ENCODE results near the gene TBC1D22B. TPM values are rescaled to one million over a fixed set of nuclear protein-coding genes. Genes with fewer than 3 reads are reported as not detected.

The TBC1D22B gene
- total RNA-seq, 4 donors from 2014 or later: 14.8 to 19.6 (median 17.6) TPM

GRCh38 chr6:37282371-37282770 is 24.8 kb downstream of the TBC1D22B start:
- no peak for DNase-seq (ENCODE audit: low spot score in 2 of 2)
- intact Hi-C loops (cut with DNase I; ENCODE audit: low total_unique reads): no loop called here
- no peak overlapping the region for H3K4me3 ChIP-seq (ENCODE audit: low read depth, poor library complexity, severe bottlenecking)
- WGBS, 2 donors: 96 to 97% methylated on average over 2 of the region's 2 CpGs
- no peak for TF ChIP-seq POLR2A (IDR thresholded peaks at IDR 0.05)
- TF ChIP-seq, protein P1, sequence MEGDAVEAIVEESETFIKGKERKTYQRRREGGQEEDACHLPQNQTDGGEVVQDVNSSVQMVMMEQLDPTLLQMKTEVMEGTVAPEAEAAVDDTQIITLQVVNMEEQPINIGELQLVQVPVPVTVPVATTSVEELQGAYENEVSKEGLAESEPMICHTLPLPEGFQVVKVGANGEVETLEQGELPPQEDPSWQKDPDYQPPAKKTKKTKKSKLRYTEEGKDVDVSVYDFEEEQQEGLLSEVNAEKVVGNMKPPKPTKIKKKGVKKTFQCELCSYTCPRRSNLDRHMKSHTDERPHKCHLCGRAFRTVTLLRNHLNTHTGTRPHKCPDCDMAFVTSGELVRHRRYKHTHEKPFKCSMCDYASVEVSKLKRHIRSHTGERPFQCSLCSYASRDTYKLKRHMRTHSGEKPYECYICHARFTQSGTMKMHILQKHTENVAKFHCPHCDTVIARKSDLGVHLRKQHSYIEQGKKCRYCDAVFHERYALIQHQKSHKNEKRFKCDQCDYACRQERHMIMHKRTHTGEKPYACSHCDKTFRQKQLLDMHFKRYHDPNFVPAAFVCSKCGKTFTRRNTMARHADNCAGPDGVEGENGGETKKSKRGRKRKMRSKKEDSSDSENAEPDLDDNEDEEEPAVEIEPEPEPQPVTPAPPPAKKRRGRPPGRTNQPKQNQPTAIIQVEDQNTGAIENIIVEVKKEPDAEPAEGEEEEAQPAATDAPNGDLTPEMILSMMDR (IDR thresholded peaks at IDR 0.05): no peak

DNA sequence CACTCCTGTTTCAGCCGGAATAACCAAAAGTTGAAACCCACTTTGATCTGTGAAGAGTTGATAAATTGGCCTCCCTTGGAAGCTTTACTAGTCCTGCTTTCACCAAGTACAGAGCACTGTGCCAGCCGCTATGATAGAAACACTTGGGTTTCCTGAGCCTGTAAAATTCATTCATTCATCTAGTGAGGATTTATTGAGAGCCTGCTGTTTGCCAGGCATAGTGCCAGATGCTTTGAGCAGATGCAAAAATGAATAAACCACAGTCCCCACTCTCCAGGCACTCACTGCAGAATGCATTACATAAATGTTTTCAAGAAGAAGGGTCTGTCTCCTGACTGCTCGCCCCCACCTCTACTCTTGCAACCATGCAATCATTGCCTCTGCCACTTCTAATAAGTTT is 25.7 kb downstream of the TBC1D22B start:
- 57 to 83% methylated on average over 3 of the region's 3 CpGs for WGBS, 2 donors
- DNase-seq (ENCODE audit: low spot score in 2 of 2): no peak
- no peak overlapping the region for H3K4me3 ChIP-seq (ENCODE audit: low read depth, poor library complexity, severe bottlenecking)
- intact Hi-C loops (cut with DNase I; ENCODE audit: low total_unique reads): no loop called here
- no peak for TF ChIP-seq POLR2A (IDR thresholded peaks at IDR 0.05)
- TF ChIP-seq, protein P1 (IDR thresholded peaks at IDR 0.05): no peak

DNA sequence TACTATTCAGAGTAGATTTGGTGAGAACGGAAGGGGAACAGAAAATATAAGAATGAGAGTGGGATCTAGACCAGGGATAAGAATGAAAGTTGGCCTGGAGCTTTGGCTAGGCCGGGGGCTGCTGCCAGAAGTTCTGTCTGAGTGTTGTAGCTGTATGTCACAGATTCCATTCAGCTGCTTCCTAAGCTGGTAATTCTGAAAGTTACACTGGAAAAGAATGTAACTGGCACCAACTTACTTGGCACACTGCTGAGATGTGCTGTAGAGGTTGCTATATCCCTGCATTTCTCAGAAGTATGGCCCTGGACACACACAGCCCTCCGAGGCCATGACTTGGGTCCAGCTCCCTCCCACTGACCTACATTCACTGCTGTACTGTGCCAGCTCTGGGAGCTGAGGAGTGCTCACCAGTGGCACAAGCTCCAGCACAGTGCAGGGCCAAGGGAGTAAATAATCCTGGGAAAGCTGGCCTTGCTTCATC is 26.1 kb downstream of the TBC1D22B start:
- TF ChIP-seq POLR2A (IDR thresholded peaks at IDR 0.05): no peak
- TF ChIP-seq, protein P1 (IDR thresholded peaks at IDR 0.05): no peak
- intact Hi-C loops (cut with DNase I; ENCODE audit: low total_unique reads): no loop called here
- DNase-seq (ENCODE audit: low spot score in 2 of 2): no peak
- 49 to 58% methylated on average over 3 of the region's 3 CpGs for WGBS, 2 donors
- no peak overlapping the region for H3K4me3 ChIP-seq (ENCODE audit: low read depth, poor library complexity, severe bottlenecking)

GRCh38 chr6:37284781-37285180 is 27.2 kb downstream of the TBC1D22B start:
- H3K4me3 ChIP-seq (ENCODE audit: low read depth, poor library complexity, severe bottlenecking): no peak overlapping the region
- intact Hi-C loops (cut with DNase I; ENCODE audit: low total_unique reads): no loop called here
- no peak for TF ChIP-seq POLR2A (IDR thresholded peaks at IDR 0.05)
- TF ChIP-seq, protein P1 (IDR thresholded peaks at IDR 0.05): no peak
- DNase-seq (ENCODE audit: low spot score in 2 of 2): no peak
- 93% methylated on average over 4 of the region's 4 CpGs for WGBS, 2 donors

GRCh38 chr6:37285861-37286311 is 28.3 kb downstream of the TBC1D22B start:
- no peak overlapping the region for H3K4me3 ChIP-seq (ENCODE audit: low read depth, poor library complexity, severe bottlenecking)
- intact Hi-C loops (cut with DNase I; ENCODE audit: low total_unique reads): no loop called here
- no peak for DNase-seq (ENCODE audit: low spot score in 2 of 2)
- WGBS, 2 donors: 97 to 98% methylated on average over 4 of the region's 4 CpGs
- TF ChIP-seq, protein P1 (IDR thresholded peaks at IDR 0.05): no peak
- no peak for TF ChIP-seq POLR2A (IDR thresholded peaks at IDR 0.05)

DNA sequence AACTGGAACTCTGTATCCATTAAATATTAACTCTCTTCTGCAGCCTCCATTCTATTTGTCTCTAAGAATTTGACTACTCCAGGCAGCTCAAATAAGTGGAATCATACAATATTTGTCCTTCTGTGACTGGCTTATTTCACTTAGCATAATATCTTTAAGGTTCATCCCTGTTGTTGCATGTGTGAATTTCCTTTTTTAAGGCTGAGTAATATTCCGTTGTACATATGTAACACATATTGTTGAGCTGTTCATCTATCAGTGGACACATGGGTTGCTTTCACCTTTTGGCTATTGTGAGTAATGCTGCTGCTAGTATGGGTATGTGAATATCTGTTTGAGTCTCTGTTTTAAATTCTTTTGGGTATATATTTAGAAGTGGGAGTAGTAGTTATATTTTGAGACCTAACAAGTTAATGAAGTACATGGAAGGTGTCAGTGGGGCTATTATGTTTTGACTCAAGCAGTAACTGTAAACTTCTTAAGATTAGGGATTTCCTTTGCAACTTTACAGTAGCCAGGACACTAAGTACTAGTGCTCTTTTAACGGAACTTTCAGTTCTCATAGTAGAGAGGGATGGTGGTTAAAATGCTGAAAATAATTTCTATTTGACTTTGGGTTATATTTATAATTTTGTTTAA is 30.1 kb downstream of the TBC1D22B start:
- WGBS, 2 donors: 95 to 96% methylated on average over 2 of the region's 2 CpGs
- DNase-seq (ENCODE audit: low spot score in 2 of 2): no peak
- TF ChIP-seq, protein P1 (IDR thresholded peaks at IDR 0.05): no peak
- no peak for TF ChIP-seq POLR2A (IDR thresholded peaks at IDR 0.05)
- intact Hi-C loops (cut with DNase I; ENCODE audit: low total_unique reads): no loop called here
- H3K4me3 ChIP-seq (ENCODE audit: low read depth, poor library complexity, severe bottlenecking): no peak overlapping the region

All from lower leg skin (tissue), 4 donors.